HEK293 (cell line): ENCODE results near the gene RITA1.

ENCODE experiments used
- CTCF ChIA-PET: fragments of 350-600 bp; formaldehyde crosslinking; extraction: SDS; loops from one replicate; lab custom pipeline; 2021; ENCODE audit warnings: antibody characterized with exemption; lab: Yijun Ruan, JAX
- POLR2A ChIA-PET: fragments of 300-600 bp; formaldehyde crosslinking; extraction: SDS; loops from one replicate; lab custom pipeline; 2020; ENCODE audit warnings: antibody characterized with exemption, inconsistent platforms; lab: Yijun Ruan, JAX
- H3K27ac ChIP-seq: fragments of 200-500 bp; sonication (Bioruptor generic); 2 replicates; pipeline ENCODE4 v1.5.1; 2014; ENCODE audit warnings: low read depth, low read length, control low read depth, inconsistent platforms; ENCODE audit errors: extremely low read depth
- H3K36me3 ChIP-seq, 2 experiments: fragments of 200-500 bp in 1 of 2; sonication (Bioruptor generic) in 1 of 2; 1 replicate in 1 of 2; 2 replicates in 1 of 2; pipeline ENCODE4 v1.5.1; 2014 to 2017; ENCODE audit warnings: inconsistent platforms in 2 of 2, low read length in 2 of 2; ENCODE audit not compliant: control insufficient read depth in 2 of 2, insufficient read depth in 1 of 2
- H3K4me1 ChIP-seq: fragments of 200-500 bp; sonication (Bioruptor generic); 2 replicates; pipeline ENCODE4 v1.5.1; 2014; ENCODE audit warnings: mild to moderate bottlenecking, low read length, inconsistent platforms; ENCODE audit not compliant: control insufficient read depth, insufficient read depth
- H3K4me3 ChIP-seq: 2 replicates; pipeline ENCODE4 v1.5.1; 2011; ENCODE audit warnings: low read depth, mild to moderate bottlenecking, control low read depth, low read length, moderate library complexity
- H3K9me3 ChIP-seq: fragments of 200-500 bp; sonication (Bioruptor generic); 2 replicates; pipeline ENCODE4 v1.5.1; 2014; ENCODE audit warnings: low read depth, low read length, inconsistent platforms; ENCODE audit not compliant: control insufficient read depth, insufficient read depth
- HOXD13 ChIP-seq: sonication (generic); formaldehyde crosslinking; IDR thresholded peaks from 2 replicates; pipeline ENCODE4 v1.8.0; 2022; ENCODE audit warnings: missing genetic modification reagents, borderline replicate concordance
- KLF16 ChIP-seq: fragments of 450-650 bp; formaldehyde crosslinking; IDR thresholded peaks from 2 replicates; pipeline ENCODE4 v1.5.1; 2017; ENCODE audit warnings: missing biosample characterization, missing genetic modification characterization
- PRDM1 ChIP-seq: fragments of 450-650 bp; formaldehyde crosslinking; IDR thresholded peaks from 2 replicates; pipeline ENCODE4; 2016; ENCODE audit warnings: missing biosample characterization, missing genetic modification characterization
- SP3 ChIP-seq: fragments of 450-650 bp; formaldehyde crosslinking; IDR thresholded peaks from 2 replicates; pipeline ENCODE4 v1.5.1; 2016; ENCODE audit warnings: missing biosample characterization, missing genetic modification characterization
- ZBTB17 ChIP-seq: fragments of 450-650 bp; formaldehyde crosslinking; IDR thresholded peaks from 2 replicates; pipeline ENCODE4 v1.5.1; 2016; ENCODE audit warnings: missing biosample characterization, missing genetic modification characterization
- ZFP3 ChIP-seq: fragments of 450-650 bp; formaldehyde crosslinking; IDR thresholded peaks from 2 replicates; pipeline ENCODE4 v1.5.1; 2016; ENCODE audit warnings: low read depth, missing biosample characterization, missing genetic modification characterization
- ZNF132 ChIP-seq: fragments of 450-650 bp; formaldehyde crosslinking; IDR thresholded peaks from 2 replicates; pipeline ENCODE4 v1.5.1; 2017; ENCODE audit warnings: missing biosample characterization, missing genetic modification characterization, borderline replicate concordance
- ZNF16 ChIP-seq: fragments of 450-650 bp; formaldehyde crosslinking; IDR thresholded peaks from 2 replicates; pipeline ENCODE4 v1.5.1; 2016; ENCODE audit warnings: low read depth, missing biosample characterization, missing genetic modification characterization
- ZNF169 ChIP-seq: fragments of 450-650 bp; formaldehyde crosslinking; IDR thresholded peaks from 2 replicates; pipeline ENCODE4 v1.5.1; 2016; ENCODE audit warnings: missing biosample characterization, missing genetic modification characterization
- ZNF292 ChIP-seq: fragments of 450-650 bp; formaldehyde crosslinking; IDR thresholded peaks from 2 replicates; pipeline ENCODE4 v1.5.1; 2016; ENCODE audit warnings: low read depth, missing biosample characterization, missing genetic modification characterization, borderline replicate concordance
- ZNF350 ChIP-seq: fragments of 450-650 bp; formaldehyde crosslinking; IDR thresholded peaks from 2 replicates; pipeline ENCODE4 v1.5.0; 2017; ENCODE audit warnings: missing biosample characterization, mild to moderate bottlenecking, missing genetic modification characterization
- ZNF354C ChIP-seq: fragments of 450-650 bp; formaldehyde crosslinking; IDR thresholded peaks from 2 replicates; pipeline ENCODE4 v1.5.1; 2016; ENCODE audit warnings: missing biosample characterization, missing genetic modification characterization, low read depth, borderline replicate concordance
- ZNF621 ChIP-seq: fragments of 450-650 bp; formaldehyde crosslinking; IDR thresholded peaks from 2 replicates; pipeline ENCODE4 v1.5.1; 2017; ENCODE audit warnings: missing biosample characterization, missing genetic modification characterization
- ZNF623 ChIP-seq: fragments of 450-650 bp; formaldehyde crosslinking; IDR thresholded peaks from 2 replicates; pipeline ENCODE4 v1.5.1; 2016; ENCODE audit warnings: missing biosample characterization, missing genetic modification characterization
- ZNF777 ChIP-seq: fragments of 450-650 bp; formaldehyde crosslinking; IDR thresholded peaks from 2 replicates; pipeline ENCODE4 v1.5.1; 2017; ENCODE audit warnings: missing biosample characterization, missing genetic modification characterization, borderline replicate concordance
- ZNF791 ChIP-seq: fragments of 450-650 bp; formaldehyde crosslinking; IDR thresholded peaks from 2 replicates; pipeline ENCODE4 v1.5.1; 2016; ENCODE audit warnings: missing biosample characterization, missing genetic modification characterization
- ZNF843 ChIP-seq: fragments of 450-650 bp; formaldehyde crosslinking; IDR thresholded peaks from 2 replicates; pipeline ENCODE4 v1.5.1; 2016; ENCODE audit warnings: missing biosample characterization, missing genetic modification characterization
- TF ChIP-seq, protein P1 (sequence below): fragments of 450-650 bp; formaldehyde crosslinking; IDR thresholded peaks from 2 replicates; pipeline ENCODE4 v1.5.1; 2016; ENCODE audit warnings: missing biosample characterization, missing genetic modification characterization
- TF ChIP-seq, protein P2 (sequence below): IDR thresholded peaks from 2 replicates; pipeline ENCODE4 v1.6.1; 2011; ENCODE audit warnings: mild to moderate bottlenecking, low read depth, low read length, borderline replicate concordance
- TF ChIP-seq, protein P3 (sequence below): fragments of 450-650 bp; formaldehyde crosslinking; IDR thresholded peaks from 2 replicates; pipeline ENCODE4 v1.5.1; 2017; ENCODE audit warnings: missing biosample characterization, missing genetic modification characterization
- TF ChIP-seq, protein P4 (sequence below): fragments of 450-650 bp; formaldehyde crosslinking; IDR thresholded peaks from 2 replicates; pipeline ENCODE4 v1.5.1; 2016; ENCODE audit warnings: missing biosample characterization, missing genetic modification characterization

RITA1 gene

DNA sequence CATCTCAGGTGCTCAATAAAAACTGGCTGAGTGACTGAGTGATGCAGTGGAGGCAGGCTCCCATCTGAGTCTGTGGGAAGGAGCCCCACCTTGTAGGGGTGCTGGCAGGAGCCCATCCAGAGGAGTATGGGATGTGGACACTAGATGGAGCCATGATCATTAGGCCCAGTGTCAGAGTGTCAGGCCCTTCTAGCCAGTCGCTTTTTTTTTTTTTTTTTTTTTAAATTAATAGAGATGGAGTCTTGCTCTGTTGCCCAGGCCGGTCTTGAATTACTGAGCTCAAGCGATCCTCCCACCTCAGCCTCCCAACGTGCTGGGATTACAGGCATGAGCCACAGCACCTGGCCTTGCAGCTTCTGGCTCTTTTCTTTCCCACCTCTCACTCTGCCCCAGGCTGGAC is 11.5 kb downstream of the RITA1 start (continued):
- TF ChIP-seq, protein P1, sequence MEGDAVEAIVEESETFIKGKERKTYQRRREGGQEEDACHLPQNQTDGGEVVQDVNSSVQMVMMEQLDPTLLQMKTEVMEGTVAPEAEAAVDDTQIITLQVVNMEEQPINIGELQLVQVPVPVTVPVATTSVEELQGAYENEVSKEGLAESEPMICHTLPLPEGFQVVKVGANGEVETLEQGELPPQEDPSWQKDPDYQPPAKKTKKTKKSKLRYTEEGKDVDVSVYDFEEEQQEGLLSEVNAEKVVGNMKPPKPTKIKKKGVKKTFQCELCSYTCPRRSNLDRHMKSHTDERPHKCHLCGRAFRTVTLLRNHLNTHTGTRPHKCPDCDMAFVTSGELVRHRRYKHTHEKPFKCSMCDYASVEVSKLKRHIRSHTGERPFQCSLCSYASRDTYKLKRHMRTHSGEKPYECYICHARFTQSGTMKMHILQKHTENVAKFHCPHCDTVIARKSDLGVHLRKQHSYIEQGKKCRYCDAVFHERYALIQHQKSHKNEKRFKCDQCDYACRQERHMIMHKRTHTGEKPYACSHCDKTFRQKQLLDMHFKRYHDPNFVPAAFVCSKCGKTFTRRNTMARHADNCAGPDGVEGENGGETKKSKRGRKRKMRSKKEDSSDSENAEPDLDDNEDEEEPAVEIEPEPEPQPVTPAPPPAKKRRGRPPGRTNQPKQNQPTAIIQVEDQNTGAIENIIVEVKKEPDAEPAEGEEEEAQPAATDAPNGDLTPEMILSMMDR (tag by site-specific recombination): peak; percentile 55
- TF ChIP-seq ZNF843 (tag by site-specific recombination) (no peak), ZFP3 (no peak), ZNF292 (tag by site-specific recombination) (no peak), KLF16 (0 out of 2 replicates have a peak, but pooled peaks have one; percentile 30)
- TF ChIP-seq, all 188 proteins: peak for 7

DNA sequence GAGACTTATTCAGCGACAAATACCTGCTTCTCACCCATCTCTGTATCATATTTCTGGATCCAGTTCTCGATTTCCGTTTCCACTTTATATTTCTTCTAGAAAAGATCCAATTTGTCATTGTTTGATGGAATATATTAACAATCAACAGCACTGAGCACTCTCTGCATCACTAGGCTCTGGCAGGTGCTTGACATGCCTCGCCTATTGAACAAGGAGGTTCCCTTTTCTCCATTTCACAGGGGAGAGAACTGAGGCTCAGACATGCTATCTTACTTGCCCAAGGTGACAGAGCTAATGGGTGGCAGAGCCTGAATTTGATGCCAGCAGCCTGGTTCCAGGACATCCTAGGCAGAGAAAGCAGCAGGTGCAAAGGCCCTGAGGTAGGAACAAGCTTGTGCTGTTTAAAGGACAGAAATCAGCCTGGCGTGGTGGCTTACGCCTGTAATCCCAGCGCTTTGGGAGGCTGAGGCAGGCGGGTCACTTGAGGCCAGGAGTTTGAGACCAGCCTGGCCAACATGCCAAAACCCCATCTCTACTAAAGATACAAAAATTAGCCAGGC is 12.1 kb downstream of the RITA1 start:
- H3K9me3 ChIP-seq: no peaks in the 10 kb centered on the region
- ChIA-PET POLR2A (interaction anchor here (0.6 kb wide), 6 partner anchors 9 to 114 kb away, joined by 3 to 9 read pairs (median 6); no protein-coding TSS in a partner anchor), CTCF (interaction anchor here (0.6 to 2.3 kb wide), 9 partner anchors 11 to 211 kb away, joined by 3 to 8 read pairs (median 3); partner anchors contain the start of gene DDX54)
- no peak overlapping the region for H3K4me3 ChIP-seq
- no peak overlapping the region for H3K27ac ChIP-seq
- TF ChIP-seq ZNF354C (tag by site-specific recombination) (no peak), ZNF623 (tag by site-specific recombination) (peak; percentile 95), ZNF16 (tag by site-specific recombination) (no peak), ZNF621 (no peak)
- H3K36me3 ChIP-seq: peaks cover 0 to 3% of the 10 kb centered on the region in 2 experiments; a peak in 1 of 3 replicates
- H3K4me1 ChIP-seq: no peaks in the 10 kb centered on the region

DNA sequence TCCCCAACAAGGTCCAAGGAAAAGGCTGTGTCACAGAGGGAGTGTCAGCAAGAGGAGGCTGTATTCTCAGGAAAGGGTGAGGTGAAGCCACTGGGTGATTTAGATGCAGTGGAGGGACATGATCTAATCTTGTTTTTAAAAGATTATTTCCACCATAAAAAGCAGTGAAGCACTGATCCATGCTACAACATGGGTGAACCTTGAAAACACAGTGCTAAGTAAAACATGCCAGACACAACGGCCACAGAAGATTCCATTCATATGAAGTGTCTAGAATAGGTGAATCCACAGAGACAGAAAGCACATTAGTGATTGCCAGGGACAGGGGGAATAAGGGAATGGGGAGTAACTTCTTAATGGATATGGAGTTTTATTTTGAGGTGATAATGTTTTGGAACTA is 12.8 kb downstream of the RITA1 start:
- Histone ChIP-seq H3K27ac (no peak overlapping the region), H3K36me3 (no peaks in the 10 kb centered on the region), H3K9me3 (no peaks in the 10 kb centered on the region), H3K4me3 (no peak overlapping the region), H3K4me1 (no peaks in the 10 kb centered on the region)
- TF ChIP-seq ZNF132 (tag by site-specific recombination) (no peak), ZNF777 (tag by site-specific recombination) (no peak), ZNF169 (tag by site-specific recombination) (no peak), SP3 (tag by site-specific recombination) (no peak), PRDM1 (tag by site-specific recombination) (no peak), HOXD13 (no peak), ZNF791 (tag by site-specific recombination) (no peak), ZNF350 (tag by site-specific recombination) (no peak), ZNF623 (tag by site-specific recombination) (no peak), ZBTB17 (tag by site-specific recombination) (no peak), ZNF843 (tag by site-specific recombination) (no peak)
- TF ChIP-seq, protein P2, sequence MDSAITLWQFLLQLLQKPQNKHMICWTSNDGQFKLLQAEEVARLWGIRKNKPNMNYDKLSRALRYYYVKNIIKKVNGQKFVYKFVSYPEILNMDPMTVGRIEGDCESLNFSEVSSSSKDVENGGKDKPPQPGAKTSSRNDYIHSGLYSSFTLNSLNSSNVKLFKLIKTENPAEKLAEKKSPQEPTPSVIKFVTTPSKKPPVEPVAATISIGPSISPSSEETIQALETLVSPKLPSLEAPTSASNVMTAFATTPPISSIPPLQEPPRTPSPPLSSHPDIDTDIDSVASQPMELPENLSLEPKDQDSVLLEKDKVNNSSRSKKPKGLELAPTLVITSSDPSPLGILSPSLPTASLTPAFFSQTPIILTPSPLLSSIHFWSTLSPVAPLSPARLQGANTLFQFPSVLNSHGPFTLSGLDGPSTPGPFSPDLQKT: no peak
- TF ChIP-seq, protein P3, sequence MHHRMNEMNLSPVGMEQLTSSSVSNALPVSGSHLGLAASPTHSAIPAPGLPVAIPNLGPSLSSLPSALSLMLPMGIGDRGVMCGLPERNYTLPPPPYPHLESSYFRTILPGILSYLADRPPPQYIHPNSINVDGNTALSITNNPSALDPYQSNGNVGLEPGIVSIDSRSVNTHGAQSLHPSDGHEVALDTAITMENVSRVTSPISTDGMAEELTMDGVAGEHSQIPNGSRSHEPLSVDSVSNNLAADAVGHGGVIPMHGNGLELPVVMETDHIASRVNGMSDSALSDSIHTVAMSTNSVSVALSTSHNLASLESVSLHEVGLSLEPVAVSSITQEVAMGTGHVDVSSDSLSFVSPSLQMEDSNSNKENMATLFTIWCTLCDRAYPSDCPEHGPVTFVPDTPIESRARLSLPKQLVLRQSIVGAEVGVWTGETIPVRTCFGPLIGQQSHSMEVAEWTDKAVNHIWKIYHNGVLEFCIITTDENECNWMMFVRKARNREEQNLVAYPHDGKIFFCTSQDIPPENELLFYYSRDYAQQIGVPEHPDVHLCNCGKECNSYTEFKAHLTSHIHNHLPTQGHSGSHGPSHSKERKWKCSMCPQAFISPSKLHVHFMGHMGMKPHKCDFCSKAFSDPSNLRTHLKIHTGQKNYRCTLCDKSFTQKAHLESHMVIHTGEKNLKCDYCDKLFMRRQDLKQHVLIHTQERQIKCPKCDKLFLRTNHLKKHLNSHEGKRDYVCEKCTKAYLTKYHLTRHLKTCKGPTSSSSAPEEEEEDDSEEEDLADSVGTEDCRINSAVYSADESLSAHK (tag by site-specific recombination): no peak
- TF ChIP-seq, protein P4, sequence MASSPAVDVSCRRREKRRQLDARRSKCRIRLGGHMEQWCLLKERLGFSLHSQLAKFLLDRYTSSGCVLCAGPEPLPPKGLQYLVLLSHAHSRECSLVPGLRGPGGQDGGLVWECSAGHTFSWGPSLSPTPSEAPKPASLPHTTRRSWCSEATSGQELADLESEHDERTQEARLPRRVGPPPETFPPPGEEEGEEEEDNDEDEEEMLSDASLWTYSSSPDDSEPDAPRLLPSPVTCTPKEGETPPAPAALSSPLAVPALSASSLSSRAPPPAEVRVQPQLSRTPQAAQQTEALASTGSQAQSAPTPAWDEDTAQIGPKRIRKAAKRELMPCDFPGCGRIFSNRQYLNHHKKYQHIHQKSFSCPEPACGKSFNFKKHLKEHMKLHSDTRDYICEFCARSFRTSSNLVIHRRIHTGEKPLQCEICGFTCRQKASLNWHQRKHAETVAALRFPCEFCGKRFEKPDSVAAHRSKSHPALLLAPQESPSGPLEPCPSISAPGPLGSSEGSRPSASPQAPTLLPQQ (tag by site-specific recombination): no peak
- CTCF ChIA-PET: interaction anchor here (1.1 kb wide), 1 partner anchor 207 kb away, joined by 5 read pairs; no protein-coding TSS in a partner anchor
- POLR2A ChIA-PET: no interaction called here
